H1 (cell line): ENCODE data around the gene MLN. TPM values are rescaled to one million over a fixed set of nuclear protein-coding genes. Genes with fewer than 3 reads are reported as not detected.

Experiments
- CTCF ChIA-PET: fragments of 300-600 bp; sonication (Branson Sonifier 250); formaldehyde crosslinking; loops from one replicate; lab custom pipeline; 2021; ENCODE audit not compliant: partially characterized antibody; lab: Charles Lee
- POLR2A ChIA-PET: fragments of 300-600 bp; sonication (Branson Sonifier 250); formaldehyde crosslinking; loops from one replicate; lab custom pipeline; 2021; ENCODE audit warnings: inconsistent platforms; ENCODE audit not compliant: partially characterized antibody; lab: Charles Lee
- DNase-seq, 2 experiments: peaks; one replicate each; pipeline versions ENCODE4 v3.0.0 to v3.0.0-alpha.2; 2010 to 2022; ENCODE audit warnings: low spot score in 2 of 2, low read depth in 1 of 2, mixed read lengths in 1 of 2
- FAIRE-seq: peaks from 2 replicates; lab custom pipeline; 2011; peaks lifted over from hg19 to GRCh38; lab: Jason Lieb, UNC
- H2AFZ ChIP-seq: 2 replicates; pipeline ENCODE4 v1.8.1; 2012; ENCODE audit warnings: low read length, inconsistent platforms
- H2AK5ac ChIP-seq: 2 replicates; pipeline ENCODE4 v1.6.1; 2013; ENCODE audit warnings: low read depth, low read length
- H2BK120ac ChIP-seq: replicated peaks from 2 replicates; pipeline ENCODE3; 2013; ENCODE audit warnings: low read depth, low read length, inconsistent platforms
- H2BK12ac ChIP-seq: 2 replicates; pipeline ENCODE4 v1.6.1; 2013; ENCODE audit warnings: low read depth, low read length
- H2BK15ac ChIP-seq: 2 replicates; pipeline ENCODE4 v1.6.1; 2013; ENCODE audit warnings: low read length
- H2BK20ac ChIP-seq: 2 replicates; pipeline ENCODE4 v1.6.1; 2013; ENCODE audit warnings: low read length
- H2BK5ac ChIP-seq: 2 replicates; pipeline ENCODE4 v1.6.1; 2013; ENCODE audit warnings: low read depth, low read length
- H3K14ac ChIP-seq: 2 replicates; pipeline ENCODE4 v1.6.1; 2013; ENCODE audit warnings: inconsistent platforms; ENCODE audit not compliant: insufficient read length
- H3K18ac ChIP-seq: 2 replicates; pipeline ENCODE4 v1.6.1; 2013; ENCODE audit warnings: low read length; ENCODE audit errors: extremely low read depth
- H3K23ac ChIP-seq: 2 replicates; pipeline ENCODE4 v1.6.1; 2013; ENCODE audit warnings: inconsistent platforms; ENCODE audit not compliant: insufficient read length
- H3K23me2 ChIP-seq: 2 replicates; pipeline ENCODE4 v1.6.1; 2013; ENCODE audit warnings: low read depth, low read length
- H3K27ac ChIP-seq: 2 replicates; pipeline ENCODE4 v1.6.1; 2011; ENCODE audit warnings: low read depth, low read length, inconsistent platforms
- H3K27me3 ChIP-seq, 4 experiments: replicated peaks in 1 of 4; 1 replicate in 1 of 4; 2 replicates in 3 of 4; pipeline versions ENCODE4 v1.6.1 to v1.8.1; 2011 to 2013; ENCODE audit warnings: low read length in 3 of 4, mild to moderate bottlenecking in 3 of 4, inconsistent platforms in 2 of 4, mixed read lengths in 2 of 4, moderate library complexity in 1 of 4; ENCODE audit not compliant: control insufficient read depth in 3 of 4, insufficient read depth in 3 of 4; ENCODE audit errors: extremely low read depth in 1 of 4
- H3K36me3 ChIP-seq, 4 experiments: 2 replicates each; pipeline versions ENCODE4 v1.6.1 to v1.8.1; 2011 to 2013; ENCODE audit warnings: mild to moderate bottlenecking in 4 of 4, low read length in 3 of 4, moderate library complexity in 2 of 4, control low read depth in 1 of 4, inconsistent platforms in 1 of 4; ENCODE audit not compliant: insufficient read depth in 4 of 4, control insufficient read depth in 2 of 4
- H3K4ac ChIP-seq: replicated peaks from 2 replicates; pipeline ENCODE3; 2013; ENCODE audit warnings: low read length, low read depth, mixed read lengths, inconsistent platforms; ENCODE audit not compliant: insufficient read length
- H3K4me1 ChIP-seq, 4 experiments: replicated peaks in 1 of 4; 1 replicate in 1 of 4; 2 replicates in 3 of 4; pipeline versions ENCODE4 v1.6.1 to v1.8.1; 2011 to 2013; ENCODE audit warnings: low read length in 3 of 4, inconsistent platforms in 2 of 4, mixed read lengths in 1 of 4; ENCODE audit not compliant: insufficient read depth in 4 of 4, control insufficient read depth in 3 of 4
- H3K4me2 ChIP-seq, 2 experiments: 2 replicates each; pipeline versions ENCODE4 v1.6.1 to v1.8.1; 2011 to 2013; ENCODE audit warnings: low read depth in 2 of 2, low read length in 2 of 2, control low read depth in 1 of 2, inconsistent platforms in 1 of 2, mild to moderate bottlenecking in 1 of 2; ENCODE audit not compliant: insufficient read depth in 1 of 2
- H3K4me3 ChIP-seq, 4 experiments: fragments of 200-600, 300-600 bp in 1 of 4; sonication (generic), shearing (Covaris generic), sonication (Bioruptor Twin) in 1 of 4; 2 replicates each; pipeline versions ENCODE4 v1.5.1 to v1.8.1; 2011 to 2016; ENCODE audit warnings: low read length in 4 of 4, low read depth in 3 of 4, control low read depth in 2 of 4, inconsistent platforms in 2 of 4, mild to moderate bottlenecking in 2 of 4, mixed read lengths in 1 of 4, moderate library complexity in 1 of 4; ENCODE audit not compliant: insufficient read depth in 2 of 4; ENCODE audit errors: extremely low read depth in 1 of 4
- H3K56ac ChIP-seq: replicated peaks from 2 replicates; pipeline ENCODE3; 2013; ENCODE audit warnings: low read depth, mild to moderate bottlenecking, mixed read lengths, low read length, inconsistent platforms; ENCODE audit not compliant: insufficient read length
- H3K79me1 ChIP-seq: 2 replicates; pipeline ENCODE4 v1.6.1; 2013; ENCODE audit warnings: low read depth, low read length, control low read depth
- H3K79me2 ChIP-seq, 2 experiments: 2 replicates each; pipeline versions ENCODE4 v1.6.1 to v1.8.1; 2012 to 2013; ENCODE audit warnings: low read length in 2 of 2, mild to moderate bottlenecking in 2 of 2, inconsistent platforms in 1 of 2; ENCODE audit not compliant: insufficient read depth in 2 of 2, control insufficient read depth in 1 of 2
- H3K9ac ChIP-seq, 4 experiments: replicated peaks in 1 of 4; 1 replicate in 1 of 4; 2 replicates in 3 of 4; pipeline versions ENCODE4 v1.6.1 to v1.8.1; 2011 to 2013; ENCODE audit warnings: low read depth in 3 of 4, low read length in 3 of 4, control low read depth in 2 of 4, mild to moderate bottlenecking in 2 of 4, moderate library complexity in 2 of 4, inconsistent platforms in 1 of 4; ENCODE audit errors: extremely low read depth in 1 of 4
- H3K9me3 ChIP-seq, 2 experiments: 2 replicates each; pipeline versions ENCODE4 v1.6.1 to v1.8.1; 2012 to 2013; ENCODE audit warnings: mild to moderate bottlenecking in 2 of 2, moderate library complexity in 2 of 2, control low read depth in 1 of 2, inconsistent platforms in 1 of 2, low read depth in 1 of 2, low read length in 1 of 2, mixed read lengths in 1 of 2; ENCODE audit not compliant: insufficient read depth in 2 of 2
- H4K20me1 ChIP-seq, 2 experiments: replicated peaks in 1 of 2; 2 replicates each; pipeline versions ENCODE3 to v1.8.1; 2011 to 2013; ENCODE audit warnings: inconsistent platforms in 2 of 2, low read length in 2 of 2, mild to moderate bottlenecking in 1 of 2; ENCODE audit not compliant: insufficient read depth in 2 of 2, control insufficient read depth in 1 of 2
- H4K5ac ChIP-seq: 2 replicates; pipeline ENCODE4 v1.6.1; 2013; ENCODE audit warnings: low read length, low read depth, mixed read lengths, inconsistent platforms; ENCODE audit not compliant: insufficient read length
- H4K8ac ChIP-seq: 2 replicates; pipeline ENCODE4 v1.8.0; 2013; ENCODE audit warnings: mild to moderate bottlenecking, moderate library complexity, low read length, inconsistent platforms; ENCODE audit not compliant: insufficient read depth; ENCODE audit errors: extremely low read depth
- H4K91ac ChIP-seq: replicated peaks from 2 replicates; pipeline ENCODE3; 2013; ENCODE audit warnings: low read length, mixed read lengths, inconsistent platforms; ENCODE audit not compliant: insufficient read length
- ATF2 ChIP-seq: IDR thresholded peaks from 2 replicates; pipeline ENCODE4 v1.6.1; 2012; ENCODE audit warnings: low read length, inconsistent platforms
- CREB1 ChIP-seq: IDR thresholded peaks from 2 replicates; pipeline ENCODE4 v1.6.1; 2012; ENCODE audit warnings: inconsistent platforms
- JUN ChIP-seq: IDR thresholded peaks from 2 replicates; pipeline ENCODE4 v1.6.1; 2011; ENCODE audit warnings: low read depth, mild to moderate bottlenecking, improper control_type of control experiment, low read length
- RFX5 ChIP-seq: IDR thresholded peaks from 2 replicates; pipeline ENCODE4 v1.6.1; 2011; ENCODE audit warnings: low read depth, low read length, improper control_type of control experiment, borderline replicate concordance
- SP4 ChIP-seq: IDR thresholded peaks from 2 replicates; pipeline ENCODE4 v1.6.1; 2012; ENCODE audit warnings: low read length, inconsistent platforms
- TAF1 ChIP-seq: IDR thresholded peaks from 2 replicates; pipeline ENCODE4 v1.6.1; 2011; ENCODE audit warnings: mild to moderate bottlenecking, low read depth, low read length
- YY1 ChIP-seq: IDR thresholded peaks from 2 replicates; pipeline ENCODE4 v1.6.1; 2011; ENCODE audit warnings: low read depth, mild to moderate bottlenecking, low read length
- ZNF274 ChIP-seq: IDR thresholded peaks from 2 replicates; pipeline ENCODE4 v1.7.0; 2012; ENCODE audit warnings: low read length, borderline replicate concordance; ENCODE audit errors: extremely low read depth
- WGBS, 2 experiments: shearing (Covaris generic) in 1 of 2; methylation state at CpG; one replicate each; pipeline versions ENCODE4 v1.1.6 to v1.1.7; 2013 to 2015; ENCODE audit warnings: low lambda C conversion rate in 2 of 2, mixed read lengths in 2 of 2, inconsistent platforms in 1 of 2, low coverage in 1 of 2, missing lambda C conversion rate in 1 of 2; ENCODE audit not compliant: insufficient replicate concordance in 2 of 2, insufficient coverage in 1 of 2, insufficient read length in 1 of 2; ENCODE audit errors: extremely low coverage in 1 of 2, missing lambda C conversion rate in 1 of 2; 5-methylcytosine and 5-hydroxymethylcytosine counted together
- polyA plus RNA-seq, 7 experiments: library from polyadenylated mRNA; depleted of rRNA in 3 of 7; stranded (reverse) in 5 of 7; unstranded in 2 of 7; fragments of >200 nt in 5 of 7; fragments of 200-250 nt in 2 of 7; gene quantifications; 1 replicate in 5 of 7; 2 replicates in 1 of 7; 4 replicates in 1 of 7; pipeline versions ENCODE4 v1.2.1 to v1.2.3, GENCODE V29; 2011 to 2013; ENCODE audit warnings: missing spikeins in 2 of 7, mixed read lengths in 2 of 7
- total RNA-seq: library from RNA; stranded (reverse); fragmentation: NEBNext Ultra II Directional; extraction: Animal tissue kit (Norgen Biotek cat#: 25700); gene quantifications from 2 replicates; pipeline ENCODE4 v1.2.1, GENCODE V29; 2021

MLN gene
- total and polyA plus RNA-seq, 2 of the 8 experiments (the other 6 are each of a cell fraction or from before 2014, with no cell fraction given) = not detected

DNA sequence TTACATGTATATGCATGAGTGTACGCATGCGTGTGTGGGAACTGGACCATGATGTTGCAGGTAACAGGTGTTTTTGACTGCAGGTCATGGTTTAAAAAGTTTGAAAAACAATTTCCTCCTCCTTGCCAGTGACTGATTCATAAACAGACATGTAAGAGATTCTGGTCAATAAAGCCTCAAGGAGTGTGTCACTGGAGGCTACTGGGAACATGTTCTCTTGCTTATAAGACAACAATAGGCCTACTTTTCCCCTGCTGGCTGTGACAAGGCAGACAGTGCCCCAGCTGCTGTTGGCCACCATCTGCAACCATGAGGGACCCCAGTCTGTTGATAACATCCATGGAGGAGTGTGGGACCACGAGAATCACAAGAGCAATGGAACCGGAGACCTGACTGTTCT, 27.6 kb downstream of the MLN start:
- H3K23me2 ChIP-seq = no peaks in the 10 kb centered on the region
- CTCF ChIA-PET = interaction anchor here (0.7 to 14.3 kb wide), 6 partner anchors 9 to 64 kb away, joined by 3 to 156 read pairs (median 4); no protein-coding TSS in a partner anchor
- H4K20me1 ChIP-seq = peaks cover 0 to 6% of the 10 kb centered on the region in 2 experiments
- no peak overlapping the region for H4K8ac ChIP-seq
- FAIRE-seq (no peak), DNase-seq (no peak)
- no peak overlapping the region for H3K4me2 ChIP-seq
- POLR2A ChIA-PET = interaction anchor here (1.4 to 5.0 kb wide), 2 partner anchors 11 to 23 kb away, joined by 4 to 39 read pairs; partner anchors contain the start of gene LEMD2
- H3K36me3 ChIP-seq = peaks cover 31 to 87% (median 54%) of the 10 kb centered on the region in 4 experiments
- H3K4me3 ChIP-seq = no peak overlapping the region
- H2BK20ac ChIP-seq = no peak overlapping the region
- H4K5ac ChIP-seq = no peak overlapping the region
- no peak overlapping the region for H3K4ac ChIP-seq
- no peak overlapping the region for H3K27ac ChIP-seq
- H2BK15ac ChIP-seq = no peak overlapping the region
- H2BK5ac ChIP-seq = no peak overlapping the region; the same call in 1 of the 2 replicates
- H2BK120ac ChIP-seq = no peak overlapping the region
- no peaks in the 10 kb centered on the region for H3K9me3 ChIP-seq
- no peak overlapping the region for H3K23ac ChIP-seq
- H2AFZ ChIP-seq = no peak overlapping the region
- H3K79me2 ChIP-seq = no peaks in the 10 kb centered on the region
- no peak overlapping the region for H4K91ac ChIP-seq
- H3K56ac ChIP-seq = no peak overlapping the region
- H3K27me3 ChIP-seq = no peaks in the 10 kb centered on the region
- TF ChIP-seq YY1 = no peak
- TF ChIP-seq SP4 = no peak
- no peak for TF ChIP-seq CREB1
- TF ChIP-seq RFX5 = no peak
- no peak for TF ChIP-seq ZNF274
- no peak for TF ChIP-seq ATF2
- no peak for TF ChIP-seq JUN
- TF ChIP-seq TAF1 = no peak
- H3K4me1 ChIP-seq = peaks cover 12 to 38% (median 33%) of the 10 kb centered on the region in 4 experiments
- H3K79me1 ChIP-seq = no peaks in the 10 kb centered on the region
- H3K9ac ChIP-seq = no peak overlapping the region
- no peak overlapping the region for H2BK12ac ChIP-seq
- no peak overlapping the region for H3K14ac ChIP-seq
- WGBS, 2 experiments = 90% methylated on average over 4 of the region's 4 CpGs; no CpG with 5 or more reads in 1 of the 2 experiments
- H2AK5ac ChIP-seq = no peak overlapping the region
- H3K18ac ChIP-seq = no peak overlapping the region
